Measurements from ENCODE around the gene RCSD1.

RCSD1 gene

DNA sequence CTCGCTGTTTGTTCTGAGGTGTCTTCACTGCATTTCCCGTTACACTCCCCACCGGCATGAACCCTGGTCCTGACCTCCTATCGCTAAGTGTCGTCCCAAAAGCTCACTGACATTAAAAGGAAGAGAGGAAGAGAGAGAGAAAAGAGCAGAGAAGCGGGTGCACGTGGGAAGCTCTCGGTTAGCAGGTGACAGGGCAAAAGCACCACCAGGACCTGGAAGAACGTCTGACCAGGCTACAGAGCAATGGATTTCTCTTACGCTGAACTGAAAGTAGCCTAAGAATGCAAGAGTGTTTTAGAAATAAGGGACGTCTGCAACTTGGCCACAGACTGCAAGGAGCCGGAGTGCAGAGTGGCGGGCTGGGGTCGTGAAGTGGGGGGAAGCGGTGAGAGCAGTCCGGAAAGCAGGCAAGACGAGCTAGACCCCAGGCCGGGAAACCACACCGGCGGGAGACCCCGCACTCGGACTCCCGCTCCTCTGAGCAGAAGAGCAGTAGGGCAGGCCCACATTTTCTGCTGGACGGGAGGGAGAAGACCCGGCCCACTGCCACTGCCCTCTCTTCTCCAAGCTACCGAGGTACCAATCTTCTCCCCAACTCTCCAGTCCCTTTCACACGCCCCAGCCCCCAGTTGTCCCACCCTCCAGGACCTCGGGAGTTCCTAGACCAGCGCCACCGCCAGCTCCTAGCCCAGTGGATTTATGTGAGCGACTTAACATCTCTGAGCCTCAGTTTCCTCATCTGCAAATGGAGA is 83.5 kb downstream of the RCSD1 start:
- no peaks in the 10 kb centered on the region for H3K9me2 ChIP-seq (replicated peaks; ENCODE audit: low read depth, low read length)
- no peaks in the 10 kb centered on the region for H3K36me3 ChIP-seq (ENCODE audit: insufficient read depth, low read length)
- peak overlapping the region; percentile 98 for H3K9ac ChIP-seq (ENCODE audit: low read depth, low read length, poor library complexity, severe bottlenecking)
- TF ChIP-seq, protein P1, sequence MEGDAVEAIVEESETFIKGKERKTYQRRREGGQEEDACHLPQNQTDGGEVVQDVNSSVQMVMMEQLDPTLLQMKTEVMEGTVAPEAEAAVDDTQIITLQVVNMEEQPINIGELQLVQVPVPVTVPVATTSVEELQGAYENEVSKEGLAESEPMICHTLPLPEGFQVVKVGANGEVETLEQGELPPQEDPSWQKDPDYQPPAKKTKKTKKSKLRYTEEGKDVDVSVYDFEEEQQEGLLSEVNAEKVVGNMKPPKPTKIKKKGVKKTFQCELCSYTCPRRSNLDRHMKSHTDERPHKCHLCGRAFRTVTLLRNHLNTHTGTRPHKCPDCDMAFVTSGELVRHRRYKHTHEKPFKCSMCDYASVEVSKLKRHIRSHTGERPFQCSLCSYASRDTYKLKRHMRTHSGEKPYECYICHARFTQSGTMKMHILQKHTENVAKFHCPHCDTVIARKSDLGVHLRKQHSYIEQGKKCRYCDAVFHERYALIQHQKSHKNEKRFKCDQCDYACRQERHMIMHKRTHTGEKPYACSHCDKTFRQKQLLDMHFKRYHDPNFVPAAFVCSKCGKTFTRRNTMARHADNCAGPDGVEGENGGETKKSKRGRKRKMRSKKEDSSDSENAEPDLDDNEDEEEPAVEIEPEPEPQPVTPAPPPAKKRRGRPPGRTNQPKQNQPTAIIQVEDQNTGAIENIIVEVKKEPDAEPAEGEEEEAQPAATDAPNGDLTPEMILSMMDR (conservative IDR thresholded peaks at IDR 0.05; ENCODE audit: low read length), result no peak
- TF ChIP-seq EZH2phosphoT487 (IDR thresholded peaks at IDR 0.05; ENCODE audit: borderline replicate concordance), result no peak
- H2AFZ ChIP-seq (ENCODE audit: low read length), result peak overlapping the region; percentile 94
- no peaks in the 10 kb centered on the region for H3K79me2 ChIP-seq (ENCODE audit: insufficient read depth, low read length)
- peak overlapping the region; percentile 96 for H3K4me2 ChIP-seq (ENCODE audit: low read depth, low read length, poor library complexity, severe bottlenecking)
- H3K9me3 ChIP-seq (ENCODE audit: insufficient read depth, low read depth, low read length), result no peaks in the 10 kb centered on the region
- H4K20me1 ChIP-seq (ENCODE audit: insufficient read depth, low read length, poor library complexity, severe bottlenecking), result no peaks in the 10 kb centered on the region
- H3K4me1 ChIP-seq (ENCODE audit: insufficient read depth, low read length, poor library complexity, severe bottlenecking), result peaks cover 19% of the 10 kb centered on the region
- no peaks in the 10 kb centered on the region for H3K27me3 ChIP-seq (ENCODE audit: insufficient read depth, low read length, poor library complexity, severe bottlenecking)
- H3K4me3 ChIP-seq (ENCODE audit: low read length, poor library complexity, severe bottlenecking), result peak overlapping the region; percentile 86
- H3F3A ChIP-seq (ENCODE audit: low read depth), result peaks cover 5% of the 10 kb centered on the region; the same call in 1 of the 2 replicates

DNA sequence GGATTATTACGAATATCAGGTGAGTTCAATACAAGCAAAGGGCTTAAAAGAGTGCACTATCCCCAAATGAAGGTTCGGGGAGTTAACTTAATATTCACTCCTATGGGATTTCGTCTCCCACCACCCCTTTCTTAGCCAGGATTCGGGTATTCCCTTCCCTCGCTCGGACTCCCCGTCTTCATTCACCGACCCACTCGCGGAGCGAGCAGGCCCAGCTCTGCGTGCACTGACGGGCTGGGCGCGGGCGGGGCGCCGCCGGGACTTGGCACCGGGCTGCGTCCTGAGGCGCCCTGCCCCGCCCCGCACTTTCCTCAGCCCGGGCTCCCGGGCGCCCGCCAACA is 84.0 kb downstream of the RCSD1 start:
- H3K27me3 ChIP-seq (ENCODE audit: insufficient read depth, low read length, poor library complexity, severe bottlenecking), result no peaks in the 10 kb centered on the region
- H3K9me3 ChIP-seq (ENCODE audit: insufficient read depth, low read depth, low read length), result no peaks in the 10 kb centered on the region
- peaks cover 14% of the 10 kb centered on the region for H3K4me1 ChIP-seq (ENCODE audit: insufficient read depth, low read length, poor library complexity, severe bottlenecking)
- peak overlapping the region; percentile 94 for H2AFZ ChIP-seq (ENCODE audit: low read length)
- TF ChIP-seq, protein P1 (conservative IDR thresholded peaks at IDR 0.05; ENCODE audit: low read length), result no peak
- no peak for TF ChIP-seq EZH2phosphoT487 (IDR thresholded peaks at IDR 0.05; ENCODE audit: borderline replicate concordance)
- peaks cover 5% of the 10 kb centered on the region; the same call in 1 of the 2 replicates for H3F3A ChIP-seq (ENCODE audit: low read depth)
- no peaks in the 10 kb centered on the region for H4K20me1 ChIP-seq (ENCODE audit: insufficient read depth, low read length, poor library complexity, severe bottlenecking)
- no peaks in the 10 kb centered on the region for H3K36me3 ChIP-seq (ENCODE audit: insufficient read depth, low read length)
- H3K4me3 ChIP-seq (ENCODE audit: low read length, poor library complexity, severe bottlenecking), result peak overlapping the region; percentile 86
- peak overlapping the region; percentile 96 for H3K4me2 ChIP-seq (ENCODE audit: low read depth, low read length, poor library complexity, severe bottlenecking)
- no peaks in the 10 kb centered on the region for H3K9me2 ChIP-seq (replicated peaks; ENCODE audit: low read depth, low read length)
- H3K9ac ChIP-seq (ENCODE audit: low read depth, low read length, poor library complexity, severe bottlenecking), result peak overlapping the region; percentile 98
- no peaks in the 10 kb centered on the region for H3K79me2 ChIP-seq (ENCODE audit: insufficient read depth, low read length)

DNA sequence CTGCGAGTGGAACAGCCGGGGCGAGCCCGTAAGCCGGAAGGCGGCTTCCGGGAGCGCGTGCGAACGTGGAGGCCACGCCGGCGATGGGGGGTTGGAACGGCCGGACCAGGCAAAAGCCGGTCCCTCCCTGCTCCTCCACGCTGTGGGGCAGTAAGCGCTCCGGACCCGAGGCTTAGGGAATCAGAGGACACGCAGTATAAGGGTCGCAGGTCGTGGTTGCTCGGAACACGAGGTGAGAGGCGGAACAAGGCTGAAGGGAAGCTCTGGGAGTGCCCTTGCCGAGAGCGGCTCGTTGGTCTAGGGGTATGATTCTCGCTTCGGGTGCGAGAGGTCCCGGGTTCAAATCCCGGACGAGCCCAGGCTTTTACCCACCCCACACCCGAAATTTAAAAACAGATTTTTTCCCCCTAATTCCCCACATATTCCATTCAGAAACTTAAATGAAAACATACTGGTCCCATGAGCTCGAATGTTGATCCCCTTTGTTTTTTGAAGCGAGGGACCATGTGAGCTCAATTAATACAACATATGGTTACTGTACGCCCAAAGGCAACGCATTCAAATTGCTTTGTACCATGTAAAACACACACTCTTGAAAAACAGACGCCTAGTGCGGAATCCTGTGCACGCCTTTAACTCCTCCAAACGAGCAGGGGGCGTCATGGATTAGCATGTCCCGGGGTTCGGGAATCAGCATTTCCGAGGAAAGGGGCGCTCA is 84.6 kb downstream of the RCSD1 start:
- TF ChIP-seq, protein P1 (conservative IDR thresholded peaks at IDR 0.05; ENCODE audit: low read length), result no peak; the same call in 1 of the 2 replicates
- TF ChIP-seq EZH2phosphoT487 (IDR thresholded peaks at IDR 0.05; ENCODE audit: borderline replicate concordance), result no peak
- Histone ChIP-seq H3K9ac (ENCODE audit: low read depth, low read length, poor library complexity, severe bottlenecking) (peak overlapping the region; percentile 98), H3K9me3 (ENCODE audit: insufficient read depth, low read depth, low read length) (no peaks in the 10 kb centered on the region), H3K36me3 (ENCODE audit: insufficient read depth, low read length) (no peaks in the 10 kb centered on the region), H2AFZ (ENCODE audit: low read length) (peak overlapping the region; percentile 94), H3K9me2 (replicated peaks; ENCODE audit: low read depth, low read length) (no peaks in the 10 kb centered on the region), H4K20me1 (ENCODE audit: insufficient read depth, low read length, poor library complexity, severe bottlenecking) (no peaks in the 10 kb centered on the region), H3K4me1 (ENCODE audit: insufficient read depth, low read length, poor library complexity, severe bottlenecking) (peaks cover 12% of the 10 kb centered on the region), H3K27me3 (ENCODE audit: insufficient read depth, low read length, poor library complexity, severe bottlenecking) (no peaks in the 10 kb centered on the region), H3K79me2 (ENCODE audit: insufficient read depth, low read length) (no peaks in the 10 kb centered on the region), H3K4me3 (ENCODE audit: low read length, poor library complexity, severe bottlenecking) (peak overlapping the region; percentile 86), H3F3A (ENCODE audit: low read depth) (peaks cover 5% of the 10 kb centered on the region; the same call in 1 of the 2 replicates), H3K4me2 (ENCODE audit: low read depth, low read length, poor library complexity, severe bottlenecking) (peak overlapping the region; percentile 96)
